ENCODE results near the gene NACC2. TPM values are rescaled to one million over a fixed set of nuclear protein-coding genes. Genes with fewer than 3 reads are reported as not detected.

NACC2 gene
- total and polyA plus RNA-seq, 2 donors (not counting 1 experiment from before 2014, with no cell fraction given) = 0.34 to 1.9 TPM

DNA sequence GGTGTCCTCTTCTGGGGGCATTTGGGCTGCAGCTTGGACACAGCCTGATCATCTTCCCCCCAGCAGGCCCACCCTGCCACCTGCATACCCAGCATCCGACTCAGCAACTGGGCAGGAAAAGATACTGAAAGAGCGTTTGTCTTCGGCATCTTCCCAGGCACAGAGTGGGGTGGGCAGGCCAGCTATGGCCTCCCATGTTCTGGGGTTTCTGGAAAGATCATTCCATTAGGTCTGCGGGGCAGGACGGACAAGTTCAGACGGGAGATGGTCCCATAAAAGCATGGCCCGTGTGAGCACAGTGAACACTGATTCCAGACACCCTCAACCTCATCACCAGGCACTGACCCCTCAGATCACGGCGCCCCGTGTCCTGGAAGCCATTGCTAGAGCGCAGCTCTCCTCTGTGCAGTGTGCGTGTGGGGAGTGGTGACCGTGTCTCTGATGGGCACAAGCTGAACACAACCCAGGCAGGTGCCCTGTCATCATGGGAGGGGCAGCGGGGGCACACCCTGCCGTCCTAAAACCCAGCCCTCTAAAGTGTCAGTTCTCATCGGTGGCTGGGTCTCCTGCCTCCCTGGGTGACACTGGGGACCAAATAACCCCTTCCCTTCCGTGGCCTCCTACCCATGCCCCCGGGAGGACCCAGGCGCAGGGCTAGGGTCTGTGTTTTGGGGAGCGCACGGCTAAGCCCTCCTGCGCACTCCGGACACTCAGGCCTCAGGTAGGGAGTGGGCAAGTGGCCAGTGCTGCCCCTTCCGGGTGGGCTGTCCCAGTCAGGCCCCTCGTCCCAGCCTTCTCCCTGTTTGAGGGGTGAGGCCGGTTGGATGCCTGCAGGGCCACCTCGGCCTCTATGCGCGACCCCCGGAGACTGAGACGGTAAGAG is 36.8 kb upstream of the NACC2 start:
- CTCF ChIA-PET = interaction anchor here (0.9 to 4.0 kb wide), 3 partner anchors 19 to 231 kb away, joined by 4 to 25 read pairs (median 5); partner anchors contain the start of gene DNLZ
- intact Hi-C loops (cut with micrococcal nuclease) = no loop called here
- TF ChIP-seq EZH2 (IDR thresholded peaks at IDR 0.05; ENCODE audit: borderline replicate concordance, insufficient read depth, low read depth, low read length, poor library complexity, severe bottlenecking) = no peak
- TF ChIP-seq, protein P1, sequence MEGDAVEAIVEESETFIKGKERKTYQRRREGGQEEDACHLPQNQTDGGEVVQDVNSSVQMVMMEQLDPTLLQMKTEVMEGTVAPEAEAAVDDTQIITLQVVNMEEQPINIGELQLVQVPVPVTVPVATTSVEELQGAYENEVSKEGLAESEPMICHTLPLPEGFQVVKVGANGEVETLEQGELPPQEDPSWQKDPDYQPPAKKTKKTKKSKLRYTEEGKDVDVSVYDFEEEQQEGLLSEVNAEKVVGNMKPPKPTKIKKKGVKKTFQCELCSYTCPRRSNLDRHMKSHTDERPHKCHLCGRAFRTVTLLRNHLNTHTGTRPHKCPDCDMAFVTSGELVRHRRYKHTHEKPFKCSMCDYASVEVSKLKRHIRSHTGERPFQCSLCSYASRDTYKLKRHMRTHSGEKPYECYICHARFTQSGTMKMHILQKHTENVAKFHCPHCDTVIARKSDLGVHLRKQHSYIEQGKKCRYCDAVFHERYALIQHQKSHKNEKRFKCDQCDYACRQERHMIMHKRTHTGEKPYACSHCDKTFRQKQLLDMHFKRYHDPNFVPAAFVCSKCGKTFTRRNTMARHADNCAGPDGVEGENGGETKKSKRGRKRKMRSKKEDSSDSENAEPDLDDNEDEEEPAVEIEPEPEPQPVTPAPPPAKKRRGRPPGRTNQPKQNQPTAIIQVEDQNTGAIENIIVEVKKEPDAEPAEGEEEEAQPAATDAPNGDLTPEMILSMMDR (IDR thresholded peaks at IDR 0.05) = no peak
- DNase-seq (no peak), ATAC-seq (ENCODE audit: low read depth) (no peak)
- WGBS (ENCODE audit: insufficient coverage) = 71% methylated on average over 25 of the region's 31 CpGs
- Histone ChIP-seq H3K9me3 (ENCODE audit: control extremely low read depth in 1 of 3, control insufficient read depth in 2 of 3, insufficient read depth in 1 of 3, low read length in 2 of 3) (peaks cover 0 to 7% (median 0%) of the 10 kb centered on the region in 3 donors), H3K27ac (ENCODE audit: low read length in 2 of 2) (no peak overlapping the region), H3K9ac (ENCODE audit: low read length) (no peak overlapping the region), H2AFZ (ENCODE audit: insufficient read depth, low read depth, low read length, poor library complexity, severe bottlenecking) (peak overlapping the region; percentile 10), H3K79me2 (ENCODE audit: control insufficient read depth, insufficient read depth, low read length) (no peaks in the 10 kb centered on the region), H3K36me3 (replicated peaks in 1 of 2; ENCODE audit: control extremely low read depth in 1 of 2, control insufficient read depth in 1 of 2, extremely low read depth in 1 of 2, insufficient read depth in 2 of 2, low read length in 1 of 2) (no peaks in the 10 kb centered on the region), H3K4me1 (ENCODE audit: control insufficient read depth in 2 of 2, insufficient read depth in 2 of 2, low read length in 2 of 2) (peaks cover 9 to 18% of the 10 kb centered on the region in 2 donors), H3K4me3 (ENCODE audit: control extremely low read depth in 1 of 5, extremely low read depth in 1 of 5, insufficient read depth in 1 of 5, low read depth in 2 of 5, low read length in 4 of 5) (no peak overlapping the region), H4K20me1 (ENCODE audit: control insufficient read depth, insufficient read depth, low read length, poor library complexity, severe bottlenecking) (no peaks in the 10 kb centered on the region), H3K4me2 (replicated peaks; ENCODE audit: low read depth, low read length, poor library complexity, severe bottlenecking) (peak overlapping the region; percentile 70), H3K27me3 (replicated peaks in 1 of 4; ENCODE audit: control extremely low read depth in 1 of 4, control insufficient read depth in 3 of 4, insufficient read depth in 4 of 4, low read length in 3 of 4) (peaks cover 0 to 47% (median 13%) of the 10 kb centered on the region in 4 experiments)
- H3K27me3 Mint-ChIP-seq = peaks cover 44% of the 10 kb centered on the region
- POLR2A ChIA-PET = no interaction called here
- peaks cover 10% of the 10 kb centered on the region for H3K4me1 Mint-ChIP-seq
- peak overlapping the region; percentile 52 for H3K4me3 Mint-ChIP-seq
- no peaks in the 10 kb centered on the region for H3K9me3 Mint-ChIP-seq (ENCODE audit: insufficient read depth)
- H3K27ac Mint-ChIP-seq = no peak overlapping the region

- ChIA-PET POLR2A (no interaction called here), CTCF (interaction anchor here (0.6 to 1.5 kb wide), 6 partner anchors 11 to 169 kb away, joined by 3 to 5 read pairs (median 3); no protein-coding TSS in a partner anchor)
- Histone ChIP-seq H3K27me3 (replicated peaks in 1 of 4; ENCODE audit: control extremely low read depth in 1 of 4, control insufficient read depth in 3 of 4, insufficient read depth in 4 of 4, low read length in 3 of 4) (peaks cover 0 to 30% (median 10%) of the 10 kb centered on the region in 4 experiments), H3K4me1 (ENCODE audit: control insufficient read depth in 2 of 2, insufficient read depth in 2 of 2, low read length in 2 of 2) (peaks cover 9 to 17% of the 10 kb centered on the region in 2 donors), H3K9ac (ENCODE audit: low read length) (no peak overlapping the region), H3K36me3 (replicated peaks in 1 of 2; ENCODE audit: control extremely low read depth in 1 of 2, control insufficient read depth in 1 of 2, extremely low read depth in 1 of 2, insufficient read depth in 2 of 2, low read length in 1 of 2) (no peaks in the 10 kb centered on the region), H3K79me2 (ENCODE audit: control insufficient read depth, insufficient read depth, low read length) (no peaks in the 10 kb centered on the region), H3K27ac (ENCODE audit: low read length in 2 of 2) (no peak overlapping the region), H3K4me2 (replicated peaks; ENCODE audit: low read depth, low read length, poor library complexity, severe bottlenecking) (no peak overlapping the region), H3K9me3 (ENCODE audit: control extremely low read depth in 1 of 3, control insufficient read depth in 2 of 3, insufficient read depth in 1 of 3, low read length in 2 of 3) (peaks cover 0 to 6% (median 0%) of the 10 kb centered on the region in 3 donors), H4K20me1 (ENCODE audit: control insufficient read depth, insufficient read depth, low read length, poor library complexity, severe bottlenecking) (no peaks in the 10 kb centered on the region), H2AFZ (ENCODE audit: insufficient read depth, low read depth, low read length, poor library complexity, severe bottlenecking) (no peak overlapping the region), H3K4me3 (ENCODE audit: control extremely low read depth in 1 of 5, extremely low read depth in 1 of 5, insufficient read depth in 1 of 5, low read depth in 2 of 5, low read length in 4 of 5) (no peak overlapping the region)
- WGBS (ENCODE audit: insufficient coverage) = 81% methylated on average over 14 of the region's 17 CpGs
- Mint-ChIP-seq H3K4me1 (peaks cover 8% of the 10 kb centered on the region), H3K9me3 (ENCODE audit: insufficient read depth) (no peaks in the 10 kb centered on the region), H3K27me3 (peaks cover 45% of the 10 kb centered on the region), H3K27ac (no peak overlapping the region), H3K4me3 (no peak overlapping the region)
- intact Hi-C loops (cut with micrococcal nuclease) = no loop called here
- TF ChIP-seq EZH2 (IDR thresholded peaks at IDR 0.05; ENCODE audit: borderline replicate concordance, insufficient read depth, low read depth, low read length, poor library complexity, severe bottlenecking) = no peak
- TF ChIP-seq, protein P1 (IDR thresholded peaks at IDR 0.05) = no peak
- DNase-seq (no peak), ATAC-seq (ENCODE audit: low read depth) (no peak)
Measured at GRCh38 chr9:136129176-136129575, 34.1 kb upstream of the NACC2 start.
